Lower lobe of right lung (tissue), 2 donors: Measurements from ENCODE around the gene NRBP1. TPM values are rescaled to one million over a fixed set of nuclear protein-coding genes. Genes with fewer than 3 reads are reported as not detected.
"Not testable (repeated sequence)": the region's sequence is repeated elsewhere in the genome, so short reads cannot be mapped to it uniquely, and the experiment has no call there.

ENCODE experiments used
- ATAC-seq, 2 donors: fragments of 200-7000 bp; cut with Tn5 transposase; one replicate each; pipeline ENCODE4 v1.9.1; 2020 to 2022; ENCODE audit warnings: mild to moderate bottlenecking in 2 of 2, moderate library complexity in 2 of 2
- DNase-seq: peaks from one replicate; pipeline ENCODE4 v3.0.0-alpha.2; 2020
- H3K27ac ChIP-seq: fragments of 200-600 bp; one replicate; pipeline ENCODE4 v1.8.0; 2022
- H3K27me3 ChIP-seq: fragments of 200-600 bp; one replicate; pipeline ENCODE4 v1.8.0; 2022; ENCODE audit warnings: low read depth
- H3K36me3 ChIP-seq: fragments of 200-600 bp; one replicate; pipeline ENCODE4 v1.8.0; 2022; ENCODE audit warnings: mild to moderate bottlenecking
- H3K4me1 ChIP-seq: fragments of 200-600 bp; one replicate; pipeline ENCODE4 v1.8.0; 2022
- H3K4me3 ChIP-seq: fragments of 200-600 bp; one replicate; pipeline ENCODE4 v1.8.0; 2022; ENCODE audit warnings: mild to moderate bottlenecking
- H3K9me3 ChIP-seq: fragments of 200-600 bp; one replicate; pipeline ENCODE4 v1.8.0; 2022
- CTCF ChIP-seq: fragments of 200-600 bp; IDR thresholded peaks from one replicate; pipeline ENCODE4 v1.8.0; 2022; ENCODE audit warnings: antibody characterized with exemption, mild to moderate bottlenecking
- intact Hi-C: fragments of 100-400 bp; cut with DNase I; formaldehyde crosslinking; loops from one replicate; pipeline ENCODE4 v1.11.0; 2022
- total RNA-seq: library from RNA; stranded (reverse); fragmentation: NEBNext Ultra II Directional; extraction: Animal tissue kit (Norgen Biotek cat#: 25700); gene quantifications from one replicate; pipeline ENCODE4 v1.2.1, GENCODE V29; 2021
- donor health status: DM: no; HTN: yes; CAD: no; lungs with severe emphysema.

Gene NRBP1
- total RNA-seq, 1 donor from 2014 or later, result 66.5 TPM

GRCh38 chr2:27412419-27413152 is 15.8 kb upstream of the NRBP1 start:
- DNase-seq (no peak), ATAC-seq (no peak)
- Histone ChIP-seq H3K36me3 (no peaks in the 10 kb centered on the region), H3K27ac (no peak overlapping the region), H3K4me1 (peaks cover 17% of the 10 kb centered on the region), H3K27me3 (no peaks in the 10 kb centered on the region), H3K4me3 (no peak overlapping the region), H3K9me3 (no peaks in the 10 kb centered on the region)
- no peak for TF ChIP-seq CTCF
- intact Hi-C loops, result no loop called here

GRCh38 chr2:27416151-27416550 is 12.3 kb upstream of the NRBP1 start:
- Histone ChIP-seq H3K27ac (no peak overlapping the region), H3K9me3 (no peaks in the 10 kb centered on the region), H3K27me3 (no peaks in the 10 kb centered on the region), H3K36me3 (no peaks in the 10 kb centered on the region), H3K4me1 (no peaks in the 10 kb centered on the region), H3K4me3 (no peak overlapping the region)
- intact Hi-C loops, result no loop called here
- ATAC-seq, result no peak
- DNase-seq, result no peak
- TF ChIP-seq CTCF, result no peak

GRCh38 chr2:27420996-27421395 is 7.4 kb upstream of the NRBP1 start:
- no peaks in the 10 kb centered on the region for H3K36me3 ChIP-seq
- H3K4me3 ChIP-seq, result no peak overlapping the region
- no peak for TF ChIP-seq CTCF
- no peak overlapping the region for H3K27ac ChIP-seq
- no peaks in the 10 kb centered on the region for H3K4me1 ChIP-seq
- DNase-seq (no peak), ATAC-seq (no peak)
- intact Hi-C loops, result no loop called here
- H3K27me3 ChIP-seq, result no peaks in the 10 kb centered on the region
- no peaks in the 10 kb centered on the region for H3K9me3 ChIP-seq

GRCh38 chr2:27421660-27422250 is 6.7 kb upstream of the NRBP1 start:
- Histone ChIP-seq H3K27ac (no peak overlapping the region), H3K4me1 (no peaks in the 10 kb centered on the region), H3K36me3 (no peaks in the 10 kb centered on the region), H3K9me3 (no peaks in the 10 kb centered on the region), H3K27me3 (no peaks in the 10 kb centered on the region), H3K4me3 (no peak overlapping the region)
- DNase-seq (no peak), ATAC-seq (no peak)
- intact Hi-C loops, result no loop called here
- TF ChIP-seq CTCF, result no peak

- no peak for DNase-seq
- Histone ChIP-seq H3K36me3 (no peaks in the 10 kb centered on the region), H3K4me3 (no peak overlapping the region), H3K9me3 (no peaks in the 10 kb centered on the region), H3K27me3 (no peaks in the 10 kb centered on the region), H3K27ac (no peak overlapping the region), H3K4me1 (no peaks in the 10 kb centered on the region)
- intact Hi-C loops, result no loop called here
- TF ChIP-seq CTCF, result no peak
- no peak for ATAC-seq
These were observed 5.5 kb upstream of the NRBP1 start for GRCh38 chr2:27422958-27423357.

GRCh38 chr2:27425039-27425438 is 3.4 kb upstream of the NRBP1 start:
- DNase-seq, intact Hi-C loops, H3K36me3 ChIP-seq, H3K4me1 ChIP-seq, H3K27ac ChIP-seq, H3K9me3 ChIP-seq, ATAC-seq, H3K27me3 ChIP-seq, H3K4me3 ChIP-seq: not testable (repeated sequence)
